GM18498 (cell line): ENCODE data around the gene ZFAND2B.

ENCODE experiments used
- ATAC-seq: cut with Tn5 transposase; IDR thresholded peaks from one replicate; pipeline ENCODE4 v1.9.1; 2021; ENCODE audit warnings: mild to moderate bottlenecking, moderate library complexity; ENCODE audit not compliant: unreplicated experiment

The ZFAND2B gene

DNA sequence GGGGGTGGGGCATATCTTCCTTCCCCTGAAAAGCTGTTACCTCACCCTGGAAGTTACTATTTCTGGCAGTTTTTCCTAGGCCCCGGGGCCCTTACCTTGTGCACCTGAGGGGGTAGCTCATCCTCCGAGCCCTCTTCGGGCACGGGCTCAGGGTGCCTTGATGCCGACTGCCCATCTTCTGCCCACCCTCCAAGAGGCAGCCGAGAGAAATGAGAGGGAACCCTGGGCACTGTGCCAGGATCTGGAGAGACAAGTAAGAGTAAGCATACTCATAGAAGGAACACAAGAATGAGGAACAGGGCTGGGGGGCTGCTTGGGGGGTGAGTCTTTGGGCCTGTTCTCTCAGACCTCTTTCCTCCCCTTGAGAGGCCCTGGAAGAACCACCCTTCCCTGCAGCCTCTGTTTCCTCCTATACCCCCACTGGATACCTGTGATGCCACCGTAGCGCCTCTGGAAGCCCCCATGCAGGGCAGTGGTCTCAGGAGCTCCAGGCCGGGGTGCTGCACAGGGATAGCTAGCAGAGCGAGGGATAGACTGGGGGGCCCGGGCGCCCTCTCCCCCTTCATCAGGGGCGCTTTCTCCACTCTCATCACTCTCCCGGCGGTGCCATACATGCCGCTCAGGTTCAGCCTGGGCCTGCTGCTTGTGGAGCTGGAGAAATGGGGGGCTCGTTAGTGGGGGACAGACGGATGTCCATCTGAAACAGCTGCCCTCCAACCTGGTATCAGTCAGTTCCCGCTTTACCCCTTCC is 14.2 kb downstream of the ZFAND2B start:
- no peak for ATAC-seq

DNA sequence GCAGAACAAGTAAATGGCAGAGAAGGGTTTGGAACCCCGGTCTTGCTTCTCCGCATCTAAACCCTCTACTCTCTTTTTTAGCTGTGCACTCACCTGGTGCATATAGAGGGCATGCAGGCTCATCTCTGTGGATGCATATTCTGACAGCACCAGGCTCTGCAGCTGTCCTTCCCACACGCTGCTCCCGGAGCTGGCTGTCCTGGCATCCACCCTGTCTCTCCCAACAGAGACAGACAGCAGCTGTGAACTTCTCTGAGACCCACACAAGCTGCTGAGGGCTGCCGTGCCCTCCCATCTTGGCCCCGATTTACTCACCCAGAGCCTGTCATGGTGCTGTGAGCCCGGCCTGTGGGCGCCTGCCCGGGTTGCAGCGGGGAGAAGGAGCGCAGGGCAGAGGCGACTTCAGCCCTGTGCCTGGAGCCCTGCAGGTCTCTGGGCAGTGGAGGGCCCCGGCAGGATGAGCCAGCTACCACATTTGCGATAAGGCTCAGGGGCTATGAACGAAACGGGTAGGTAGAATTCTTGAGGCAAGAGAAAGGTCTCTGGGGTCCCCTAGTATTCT is 15.5 kb downstream of the ZFAND2B start:
- no peak for ATAC-seq

GRCh38 chr2:219223831-219224610 is 17.4 kb downstream of the ZFAND2B start:
- no peak for ATAC-seq

DNA sequence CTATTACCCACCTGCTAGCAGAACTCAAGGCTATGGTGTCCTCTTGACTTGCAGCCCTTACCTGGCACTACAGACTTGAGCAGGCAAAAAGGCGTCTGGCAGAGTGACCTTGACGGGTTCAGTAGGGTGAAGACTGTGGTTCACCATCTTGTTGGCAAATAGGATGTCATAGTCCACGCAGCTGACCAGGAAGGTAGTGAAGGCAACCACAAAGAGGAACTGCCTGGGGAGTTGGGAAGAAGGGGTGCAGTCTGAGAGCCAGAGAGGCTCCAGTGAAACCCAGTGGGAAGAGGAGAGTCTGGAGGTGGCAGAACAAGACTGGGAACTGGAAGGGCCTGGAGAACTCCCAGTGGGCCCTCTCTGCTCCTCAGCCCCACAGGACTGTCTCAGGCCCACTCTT is 18.8 kb downstream of the ZFAND2B start:
- ATAC-seq: no peak

DNA sequence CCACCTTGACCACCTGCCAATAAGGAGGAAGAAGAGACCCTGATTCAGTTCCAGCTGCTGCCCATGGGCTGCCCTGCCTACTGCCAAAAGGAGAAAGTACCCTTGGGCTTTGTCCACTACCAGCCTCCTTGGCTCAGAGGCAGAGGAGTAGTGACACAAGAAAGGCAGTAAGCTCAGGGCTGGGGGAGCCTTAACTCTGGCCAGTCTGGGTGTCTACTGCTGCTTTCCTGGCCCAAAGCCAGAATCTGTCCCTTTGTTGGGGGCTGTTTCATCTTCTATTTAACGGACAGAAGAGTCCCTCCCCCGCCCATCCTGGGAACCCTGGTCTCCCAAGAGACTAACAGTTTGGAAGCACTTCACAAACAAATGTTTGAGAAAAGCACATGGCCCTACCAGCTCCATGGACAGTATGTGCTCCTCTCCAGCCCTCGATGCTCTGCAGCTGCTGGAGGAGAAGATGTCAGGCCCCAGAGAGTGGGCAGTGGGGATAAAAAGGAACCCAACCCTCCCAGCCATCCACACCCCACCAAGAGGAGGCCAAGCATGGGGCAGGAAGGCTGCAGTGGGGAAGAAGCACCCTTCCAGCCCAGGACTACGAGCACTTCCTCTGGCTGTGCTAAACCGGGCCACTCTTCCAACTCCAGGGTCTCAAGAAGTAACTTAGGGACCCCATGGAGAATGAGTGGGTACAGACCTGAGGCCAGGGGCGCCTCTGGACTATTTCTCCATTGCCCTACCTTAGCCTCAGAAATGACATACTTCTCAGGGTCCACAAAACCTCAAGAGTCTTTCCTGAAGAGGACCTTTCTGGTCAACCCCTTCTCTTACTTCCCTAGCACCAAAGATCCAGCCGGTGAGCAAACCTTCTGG is 21.7 kb downstream of the ZFAND2B start:
- ATAC-seq: no peak

- ATAC-seq: no peak
Observed at GRCh38 chr2:219228911-219229304, 22.3 kb downstream of the ZFAND2B start.

- peak; percentile 96 for ATAC-seq
Observed at GRCh38 chr2:219229305-219230058, 22.9 kb downstream of the ZFAND2B start, which contains the start of the genes ANKZF1 and ATG9A. Gene ANKZF1 (plus strand): TSS chr2:219229806. CDS start chr2:219230258, 452 bp downstream. Gene ATG9A (minus strand): TSS chr2:219229636. CDS start chr2:219228024, 1,612 bp downstream.

DNA sequence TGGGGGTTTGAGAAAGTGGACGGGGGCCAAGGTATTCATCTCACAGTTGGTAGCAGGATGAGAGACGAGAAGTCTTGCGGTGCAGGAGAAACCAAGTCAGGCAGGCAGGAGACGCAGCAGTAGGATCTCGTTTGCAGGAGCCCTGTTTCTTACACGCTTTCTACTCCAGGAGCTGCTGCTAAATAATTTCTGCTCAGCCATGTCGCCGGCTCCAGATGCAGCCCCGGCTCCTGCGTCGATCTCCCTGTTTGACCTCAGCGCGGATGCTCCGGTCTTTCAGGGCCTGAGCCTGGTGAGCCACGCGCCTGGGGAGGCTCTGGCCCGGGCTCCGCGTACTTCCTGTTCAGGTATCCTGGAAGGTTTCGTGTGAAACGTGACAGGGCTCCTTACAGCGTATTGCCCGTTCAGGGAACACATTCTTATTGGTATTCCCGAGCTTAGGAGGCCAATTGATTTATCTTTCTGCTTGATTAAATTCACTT is 23.5 kb downstream of the ZFAND2B start:
- ATAC-seq: no peak

DNA sequence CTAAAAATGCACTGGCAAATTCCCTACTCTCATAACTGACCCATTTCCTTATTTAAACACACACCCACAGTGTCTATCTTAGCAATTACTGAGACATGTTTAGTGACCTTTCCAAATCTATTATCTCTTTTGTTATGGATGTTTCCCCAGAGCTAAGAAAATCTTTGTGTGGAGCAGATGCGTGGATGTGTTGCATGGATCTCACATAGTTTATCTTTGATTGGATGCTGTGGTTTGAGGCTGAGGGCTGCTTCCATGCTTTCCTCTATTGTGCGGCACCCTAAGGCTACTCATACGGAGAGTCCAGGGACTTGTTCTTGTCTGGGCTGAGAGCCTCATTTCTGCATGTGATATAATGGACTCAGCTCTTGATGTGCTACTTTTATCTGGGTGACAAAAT is 27.7 kb downstream of the ZFAND2B start:
- no peak for ATAC-seq

GRCh38 chr2:219243291-219243761 is 36.7 kb downstream of the ZFAND2B start:
- no peak for ATAC-seq

DNA sequence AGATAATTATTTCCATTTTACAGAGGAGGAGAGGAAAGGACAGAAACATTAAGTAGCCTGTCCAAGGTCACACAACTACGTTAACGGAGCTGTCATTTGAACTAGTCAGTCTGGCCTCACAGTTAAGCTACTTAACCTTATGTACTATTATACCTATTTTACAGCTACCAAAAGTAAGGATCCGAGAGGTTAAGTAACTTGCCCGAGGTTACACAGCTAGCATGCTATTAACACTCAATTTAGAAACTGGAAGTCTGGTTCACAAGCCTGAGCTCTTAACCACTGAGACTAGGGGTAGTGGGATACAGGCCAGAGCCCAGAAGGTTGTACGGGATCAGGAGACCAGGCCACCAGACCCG is 38.2 kb downstream of the ZFAND2B start:
- ATAC-seq: no peak

- ATAC-seq: peak; percentile 72
Observed at GRCh38 chr2:219245148-219245898, 38.7 kb downstream of the ZFAND2B start, which contains the start of the genes GLB1L and STK16. Gene GLB1L (minus strand): TSS chr2:219245444. CDS start chr2:219243573, 1,871 bp downstream. Gene STK16 (plus strand): TSS chr2:219245479. CDS start chr2:219246000, 521 bp downstream.

- no peak for ATAC-seq
Observed at GRCh38 chr2:219245899-219246230, 39.3 kb downstream of the ZFAND2B start.

- no peak for ATAC-seq
Observed at GRCh38 chr2:219246559-219246958, 40.0 kb downstream of the ZFAND2B start.

- ATAC-seq: no peak
Observed at GRCh38 chr2:219247678-219248642, 41.4 kb downstream of the ZFAND2B start.

DNA sequence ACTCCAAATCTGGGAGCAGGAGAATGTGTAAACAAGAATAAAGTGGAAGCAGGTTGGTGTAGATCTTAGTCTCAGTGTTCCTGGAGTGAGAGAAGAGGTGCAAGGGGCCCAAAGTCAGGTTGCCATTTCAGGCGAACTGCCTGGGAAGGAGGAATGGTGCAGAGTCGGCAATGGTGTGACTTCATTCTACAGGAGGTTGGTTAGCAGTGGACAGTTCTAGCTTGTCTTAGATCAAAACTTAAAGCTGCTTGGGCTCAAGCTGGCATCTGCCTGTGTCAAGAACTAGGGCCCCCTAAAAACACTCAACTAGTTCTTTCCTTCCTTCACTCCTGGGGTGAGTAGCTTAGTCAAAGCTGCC is 42.2 kb downstream of the ZFAND2B start:
- ATAC-seq: no peak

GRCh38 chr2:219249203-219249980 is 42.8 kb downstream of the ZFAND2B start:
- peak; percentile 29 for ATAC-seq
